OCI-LY7 (cell line): ENCODE data around the gene EVC.

Experiments used
- CTCF ChIP-seq: fragments of 200-600 bp; sonication (generic); conservative IDR thresholded peaks from 2 replicates; pipeline ENCODE4 v1.5.1; 2014; ENCODE audit warnings: mild to moderate bottlenecking, antibody characterized with exemption, low read length, moderate library complexity, mixed read lengths
- EZH2phosphoT487 ChIP-seq: fragments of 200-600 bp; sonication (generic); IDR thresholded peaks from 2 replicates; pipeline ENCODE4 v1.6.1; 2018; ENCODE audit warnings: low read depth, borderline replicate concordance, mild to moderate bottlenecking, mixed run types, antibody characterized with exemption, low read length, moderate library complexity, mixed read lengths

GRCh38 chr4:5738061-5738460 is 27.1 kb downstream of the EVC start:
- TF ChIP-seq CTCF (no peak), EZH2phosphoT487 (no peak)
